ENCODE data around the gene FAM180B.

FAM180B gene

DNA sequence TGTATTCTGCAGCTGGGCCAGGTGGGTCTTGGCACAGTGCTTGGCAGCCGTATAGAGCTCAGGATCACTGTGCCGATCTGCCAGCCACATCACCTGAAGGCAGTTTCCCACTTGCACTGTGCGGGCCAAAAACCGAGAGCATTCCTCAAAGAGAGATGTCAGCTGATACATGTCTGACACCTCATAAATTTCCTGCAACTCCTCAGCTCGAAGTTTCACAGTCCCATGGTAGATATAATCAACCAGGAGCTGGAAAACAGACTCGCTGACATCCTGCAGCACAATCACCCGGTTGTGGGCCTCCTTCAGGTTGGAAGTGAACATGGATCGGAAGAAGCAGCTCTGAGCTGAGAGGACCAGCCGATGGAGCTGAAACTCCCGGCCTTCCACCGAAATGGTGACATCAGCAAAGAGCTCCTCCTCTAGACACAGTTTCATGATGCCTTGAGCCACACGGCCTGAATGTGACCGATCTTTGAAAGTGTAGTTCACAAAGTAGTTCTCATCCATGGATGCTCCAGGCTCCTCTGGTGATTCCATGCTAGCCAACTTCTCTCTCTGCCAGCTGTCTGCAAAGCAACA is 8.9 kb upstream of the FAM180B start:
- peaks cover 51% of the 10 kb centered on the region for H3K36me3 Mint-ChIP-seq (ENCODE audit: low read depth)
- no peak overlapping the region for H3K27ac Mint-ChIP-seq
- H3K27me3 Mint-ChIP-seq (ENCODE audit: low read depth): no peaks in the 10 kb centered on the region
- peaks cover 24% of the 10 kb centered on the region for H3K4me1 Mint-ChIP-seq (ENCODE audit: low read depth)
- DNase-seq (ENCODE audit: low spot score): no peak
- H3K4me3 Mint-ChIP-seq: peak overlapping the region; percentile 100
- no peaks in the 10 kb centered on the region for H3K9me3 Mint-ChIP-seq

GRCh38 chr11:47578524-47579494 is 7.7 kb upstream of the FAM180B start, which contains the start of the genes KBTBD4 and NDUFS3:
Gene KBTBD4, minus strand, starts transcription at chr11:47578970. Its CDS starts 19 bp downstream, at chr11:47578951.
Gene NDUFS3, plus strand, starts transcription at chr11:47579074. Its CDS starts 18 bp downstream, at chr11:47579092.
- no peaks in the 10 kb centered on the region for H3K27me3 Mint-ChIP-seq (ENCODE audit: low read depth)
- peaks cover 49% of the 10 kb centered on the region for H3K36me3 Mint-ChIP-seq (ENCODE audit: low read depth)
- H3K4me1 Mint-ChIP-seq (ENCODE audit: low read depth): peaks cover 24% of the 10 kb centered on the region

GRCh38 chr11:47583844-47584243 is 2.6 kb upstream of the FAM180B start:
- Mint-ChIP-seq H3K36me3 (ENCODE audit: low read depth) (peaks cover 37% of the 10 kb centered on the region), H3K27ac (no peak overlapping the region), H3K9me3 (no peaks in the 10 kb centered on the region), H3K4me3 (no peak overlapping the region), H3K4me1 (ENCODE audit: low read depth) (peaks cover 12% of the 10 kb centered on the region), H3K27me3 (ENCODE audit: low read depth) (no peaks in the 10 kb centered on the region)
- DNase-seq (ENCODE audit: low spot score): no peak

More at GRCh38 chr11:47578524-47579494, 7.7 kb upstream of the FAM180B start, which contains the start of the genes KBTBD4 and NDUFS3:
- DNase-seq (ENCODE audit: low spot score): peak; percentile 88
- Mint-ChIP-seq H3K9me3 (no peaks in the 10 kb centered on the region), H3K27ac (peak within 1 kb of the TSS; percentile 99), H3K4me3 (peak within 1 kb of the TSS; percentile 100)

GRCh38 chr11:47587039-47587716 is 700 bp downstream of the FAM180B start:
- no peak for DNase-seq (ENCODE audit: low spot score)
- H3K27me3 Mint-ChIP-seq (ENCODE audit: low read depth): no peaks in the 10 kb centered on the region
- H3K36me3 Mint-ChIP-seq (ENCODE audit: low read depth): peaks cover 17% of the 10 kb centered on the region
- no peak overlapping the region for H3K4me3 Mint-ChIP-seq
- H3K4me1 Mint-ChIP-seq (ENCODE audit: low read depth): peaks cover 6% of the 10 kb centered on the region
- no peaks in the 10 kb centered on the region for H3K9me3 Mint-ChIP-seq
- peak overlapping the region; percentile 31 for H3K27ac Mint-ChIP-seq

GRCh38 chr11:47587723-47588326 is 1.3 kb downstream of the FAM180B start:
- Mint-ChIP-seq H3K9me3 (no peaks in the 10 kb centered on the region), H3K27ac (no peak overlapping the region), H3K27me3 (ENCODE audit: low read depth) (peaks cover 5% of the 10 kb centered on the region), H3K4me1 (ENCODE audit: low read depth) (peaks cover 8% of the 10 kb centered on the region), H3K36me3 (ENCODE audit: low read depth) (peaks cover 12% of the 10 kb centered on the region), H3K4me3 (no peak overlapping the region)
- no peak for DNase-seq (ENCODE audit: low spot score)

DNA sequence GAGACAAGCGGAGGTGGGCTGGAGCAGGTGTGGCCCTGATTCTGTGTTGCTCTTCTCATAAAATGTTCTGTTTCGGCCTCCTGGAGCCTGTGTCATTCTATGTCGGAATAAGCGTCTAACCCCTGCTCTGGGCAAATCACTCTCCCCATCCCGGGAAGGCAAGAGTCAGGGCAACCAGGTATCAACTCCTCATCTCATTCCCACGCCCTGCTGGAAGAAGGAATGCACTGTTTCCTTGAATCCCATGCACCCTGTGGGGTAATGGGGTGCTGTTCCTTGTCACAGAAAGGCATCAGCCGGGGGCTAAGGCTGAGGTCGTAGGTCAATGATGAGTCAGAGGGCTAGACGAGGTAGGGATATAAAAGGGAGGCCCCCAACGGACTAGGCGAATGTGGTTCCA is 2.6 kb downstream of the FAM180B start:
- Mint-ChIP-seq H3K4me3 (no peak overlapping the region), H3K9me3 (no peaks in the 10 kb centered on the region), H3K27ac (no peak overlapping the region), H3K36me3 (ENCODE audit: low read depth) (peaks cover 6% of the 10 kb centered on the region), H3K27me3 (ENCODE audit: low read depth) (peaks cover 16% of the 10 kb centered on the region), H3K4me1 (ENCODE audit: low read depth) (peaks cover 8% of the 10 kb centered on the region)
- no peak for DNase-seq (ENCODE audit: low spot score)

- no peak overlapping the region for H3K4me3 Mint-ChIP-seq
- no peaks in the 10 kb centered on the region for H3K9me3 Mint-ChIP-seq
- no peak overlapping the region for H3K27ac Mint-ChIP-seq
- H3K36me3 Mint-ChIP-seq (ENCODE audit: low read depth): peaks cover 3% of the 10 kb centered on the region
- peaks cover 20% of the 10 kb centered on the region for H3K27me3 Mint-ChIP-seq (ENCODE audit: low read depth)
- peaks cover 8% of the 10 kb centered on the region for H3K4me1 Mint-ChIP-seq (ENCODE audit: low read depth)
- DNase-seq (ENCODE audit: low spot score): no peak
Observed at GRCh38 chr11:47589584-47589976, 3.1 kb downstream of the FAM180B start.

GRCh38 chr11:47589977-47590861 is 3.7 kb downstream of the FAM180B start:
- H3K27ac Mint-ChIP-seq: no peak overlapping the region
- H3K27me3 Mint-ChIP-seq (ENCODE audit: low read depth): peaks cover 26% of the 10 kb centered on the region
- peaks cover 8% of the 10 kb centered on the region for H3K4me1 Mint-ChIP-seq (ENCODE audit: low read depth)
- DNase-seq (ENCODE audit: low spot score): no peak
- H3K4me3 Mint-ChIP-seq: no peak overlapping the region
- H3K36me3 Mint-ChIP-seq (ENCODE audit: low read depth): peaks cover under 1% of the 10 kb centered on the region
- no peaks in the 10 kb centered on the region for H3K9me3 Mint-ChIP-seq

DNA sequence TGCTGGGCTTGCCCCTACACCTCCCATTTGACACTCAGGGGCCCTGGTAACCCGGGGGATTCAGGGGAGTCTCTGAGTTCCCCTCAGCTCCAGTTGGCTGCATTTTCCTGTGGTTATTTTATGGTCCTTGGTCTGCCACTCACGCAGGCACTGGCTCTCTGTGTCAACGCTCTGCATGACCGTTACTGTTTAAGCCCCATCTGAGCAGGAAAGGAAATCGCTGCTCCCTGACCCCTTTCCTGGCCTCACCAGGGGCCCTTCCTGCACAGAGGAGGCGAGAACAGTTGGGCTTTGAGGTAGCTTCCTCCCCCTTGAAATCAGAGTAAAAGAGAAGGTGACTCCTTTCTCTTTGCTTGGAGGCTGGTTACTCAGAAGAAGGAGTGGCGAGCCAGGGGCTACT is 5.3 kb downstream of the FAM180B start:
- no peak for DNase-seq (ENCODE audit: low spot score)
- H3K4me3 Mint-ChIP-seq: no peak overlapping the region
- peaks cover 8% of the 10 kb centered on the region for H3K4me1 Mint-ChIP-seq (ENCODE audit: low read depth)
- H3K27ac Mint-ChIP-seq: no peak overlapping the region
- H3K27me3 Mint-ChIP-seq (ENCODE audit: low read depth): peaks cover 32% of the 10 kb centered on the region
- H3K9me3 Mint-ChIP-seq: no peaks in the 10 kb centered on the region
- H3K36me3 Mint-ChIP-seq (ENCODE audit: low read depth): no peaks in the 10 kb centered on the region

GRCh38 chr11:47592251-47592650 is 5.8 kb downstream of the FAM180B start:
- DNase-seq (ENCODE audit: low spot score): no peak
- Mint-ChIP-seq H3K27me3 (ENCODE audit: low read depth) (peaks cover 32% of the 10 kb centered on the region), H3K36me3 (ENCODE audit: low read depth) (no peaks in the 10 kb centered on the region), H3K4me3 (no peak overlapping the region), H3K4me1 (ENCODE audit: low read depth) (peaks cover 8% of the 10 kb centered on the region), H3K9me3 (no peaks in the 10 kb centered on the region), H3K27ac (no peak overlapping the region)

DNA sequence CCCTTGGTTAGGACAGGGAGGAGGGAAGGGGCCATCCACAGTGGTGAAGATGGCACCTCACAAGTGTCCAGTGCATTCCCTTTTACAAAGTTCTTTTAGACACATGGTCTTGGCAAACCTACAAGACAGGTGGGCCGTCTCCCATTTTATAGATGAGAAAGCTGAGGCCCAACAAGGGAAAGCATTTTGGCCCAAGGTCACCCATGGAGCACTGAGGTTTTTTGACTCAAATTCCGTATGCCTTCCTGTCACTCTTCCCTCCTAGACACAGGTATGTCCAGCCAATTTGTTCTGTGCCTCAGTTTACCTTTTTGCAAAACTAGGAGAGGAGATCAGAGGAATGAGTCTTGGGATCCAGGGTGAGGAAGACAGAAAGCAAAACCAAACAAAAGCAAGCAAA is 6.5 kb downstream of the FAM180B start:
- Mint-ChIP-seq H3K27me3 (ENCODE audit: low read depth) (peaks cover 32% of the 10 kb centered on the region), H3K4me1 (ENCODE audit: low read depth) (peaks cover 8% of the 10 kb centered on the region), H3K9me3 (no peaks in the 10 kb centered on the region), H3K36me3 (ENCODE audit: low read depth) (no peaks in the 10 kb centered on the region), H3K4me3 (no peak overlapping the region), H3K27ac (no peak overlapping the region)
- no peak for DNase-seq (ENCODE audit: low spot score)

DNA sequence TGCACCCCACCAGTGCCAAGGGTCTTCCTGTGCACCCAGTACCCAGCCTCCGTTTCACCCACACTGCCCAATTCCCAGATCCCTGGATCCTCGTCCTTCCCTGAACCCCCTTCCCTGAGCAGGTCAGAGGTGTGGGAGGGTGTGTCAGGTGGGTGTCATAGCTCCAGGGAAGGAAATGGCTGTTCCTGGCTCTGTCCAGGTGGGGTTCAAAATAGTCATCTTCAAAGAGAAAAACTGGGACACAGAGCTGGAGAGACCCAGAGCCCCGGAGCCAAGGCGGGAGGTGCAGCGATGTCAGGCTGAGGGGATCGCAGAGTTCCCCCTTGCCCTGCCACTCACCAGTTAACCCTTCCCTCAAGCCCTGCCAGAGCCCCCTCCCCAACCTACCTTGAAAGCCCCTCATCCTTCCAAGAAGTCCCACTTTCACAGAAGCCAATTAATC is 7.0 kb downstream of the FAM180B start:
- Mint-ChIP-seq H3K9me3 (no peaks in the 10 kb centered on the region), H3K36me3 (ENCODE audit: low read depth) (no peaks in the 10 kb centered on the region), H3K27ac (no peak overlapping the region), H3K4me3 (no peak overlapping the region), H3K4me1 (ENCODE audit: low read depth) (peaks cover 8% of the 10 kb centered on the region), H3K27me3 (ENCODE audit: low read depth) (peaks cover 32% of the 10 kb centered on the region)
- no peak for DNase-seq (ENCODE audit: low spot score)
